HUDEP-2 (cell line): ENCODE data around the gene BRIX1.
"Not testable (repeated sequence)": the region's sequence is repeated elsewhere in the genome, so short reads cannot be mapped to it uniquely, and the experiment has no call there.

ENCODE experiments used
- DNase-seq, 76 experiments: peaks; one replicate each; lab custom pipeline; 2025; ENCODE audit not compliant: unreplicated experiment in 76 of 76; lab: John Stamatoyannopoulos, UW

Gene BRIX1

GRCh38 chr5:34957857-34958690 is 42.6 kb downstream of the BRIX1 start:
- DNase-seq, result peak in 10 of 76 experiments; percentile 3 to 22 (median 8)

GRCh38 chr5:34959323-34959722 is 43.8 kb downstream of the BRIX1 start:
- no peak for DNase-seq

GRCh38 chr5:34967540-34967939 is 52.0 kb downstream of the BRIX1 start:
- DNase-seq, result no peak

- DNase-seq, result no peak
Observed at GRCh38 chr5:34968258-34968657, 52.7 kb downstream of the BRIX1 start.

GRCh38 chr5:34970552-34970951 is 55.0 kb downstream of the BRIX1 start:
- DNase-seq, result no peak

- not testable (repeated sequence) for DNase-seq
Observed at GRCh38 chr5:34971655-34972054, 56.1 kb downstream of the BRIX1 start.
